Measurements from ENCODE around the gene PMEPA1.

The PMEPA1 gene

GRCh38 chr20:57709823-57710799 lies at the start of gene PMEPA1:
TSS of gene PMEPA1 (minus strand) at chr20:57710015. CDS start at chr20:57709582, 433 bp downstream.
- peaks cover 11 to 24% of the 10 kb centered on the region in 2 donors for H3K4me1 ChIP-seq (ENCODE audit: control insufficient read depth in 2 of 2, insufficient read depth in 2 of 2, low read length in 2 of 2)
- H3K36me3 ChIP-seq (ENCODE audit: control insufficient read depth in 2 of 2, insufficient read depth in 2 of 2, low read length in 2 of 2), result no peaks in the 10 kb centered on the region
- H3K9ac ChIP-seq (ENCODE audit: low read depth in 1 of 2, low read length in 2 of 2), result peak within 1 kb of the TSS; percentile 90 to 94
- no peaks in the 10 kb centered on the region for H3K27me3 ChIP-seq (ENCODE audit: control insufficient read depth in 2 of 2, insufficient read depth in 2 of 2, low read length in 2 of 2)
- H3K9me3 ChIP-seq (ENCODE audit: control insufficient read depth in 2 of 2, low read length in 2 of 2), result no peaks in the 10 kb centered on the region
- peak within 1 kb of the TSS; percentile 84 to 89 for H3K27ac ChIP-seq (ENCODE audit: low read depth in 2 of 2, low read length in 2 of 2)
- peak within 1 kb of the TSS; percentile 76 to 89 for H3K4me3 ChIP-seq (ENCODE audit: low read length in 2 of 2)

GRCh38 chr20:57757767-57758166 lies 48.0 kb upstream of the PMEPA1 start:
- H3K9ac ChIP-seq (ENCODE audit: low read depth in 1 of 2, low read length in 2 of 2), result no peak overlapping the region
- H3K4me1 ChIP-seq (ENCODE audit: control insufficient read depth in 2 of 2, insufficient read depth in 2 of 2, low read length in 2 of 2), result no peaks in the 10 kb centered on the region
- H3K27ac ChIP-seq (ENCODE audit: low read depth in 2 of 2, low read length in 2 of 2), result no peak overlapping the region
- no peaks in the 10 kb centered on the region for H3K27me3 ChIP-seq (ENCODE audit: control insufficient read depth in 2 of 2, insufficient read depth in 2 of 2, low read length in 2 of 2)
- no peaks in the 10 kb centered on the region for H3K9me3 ChIP-seq (ENCODE audit: control insufficient read depth in 2 of 2, low read length in 2 of 2)
- no peak overlapping the region for H3K4me3 ChIP-seq (ENCODE audit: low read length in 2 of 2)
- no peaks in the 10 kb centered on the region for H3K36me3 ChIP-seq (ENCODE audit: control insufficient read depth in 2 of 2, insufficient read depth in 2 of 2, low read length in 2 of 2)

- Histone ChIP-seq H3K36me3 (ENCODE audit: control insufficient read depth in 2 of 2, insufficient read depth in 2 of 2, low read length in 2 of 2) (no peaks in the 10 kb centered on the region), H3K4me1 (ENCODE audit: control insufficient read depth in 2 of 2, insufficient read depth in 2 of 2, low read length in 2 of 2) (no peaks in the 10 kb centered on the region), H3K27ac (ENCODE audit: low read depth in 2 of 2, low read length in 2 of 2) (no peak overlapping the region), H3K27me3 (ENCODE audit: control insufficient read depth in 2 of 2, insufficient read depth in 2 of 2, low read length in 2 of 2) (no peaks in the 10 kb centered on the region), H3K9me3 (ENCODE audit: control insufficient read depth in 2 of 2, low read length in 2 of 2) (no peaks in the 10 kb centered on the region), H3K9ac (ENCODE audit: low read depth in 1 of 2, low read length in 2 of 2) (no peak overlapping the region), H3K4me3 (ENCODE audit: low read length in 2 of 2) (no peak overlapping the region)
Observed at GRCh38 chr20:57756921-57757320, 47.1 kb upstream of the PMEPA1 start.

GRCh38 chr20:57756213-57756612 lies 46.4 kb upstream of the PMEPA1 start:
- H3K9me3 ChIP-seq (ENCODE audit: control insufficient read depth in 2 of 2, low read length in 2 of 2), result no peaks in the 10 kb centered on the region
- H3K36me3 ChIP-seq (ENCODE audit: control insufficient read depth in 2 of 2, insufficient read depth in 2 of 2, low read length in 2 of 2), result no peaks in the 10 kb centered on the region
- no peak overlapping the region for H3K4me3 ChIP-seq (ENCODE audit: low read length in 2 of 2)
- no peaks in the 10 kb centered on the region for H3K4me1 ChIP-seq (ENCODE audit: control insufficient read depth in 2 of 2, insufficient read depth in 2 of 2, low read length in 2 of 2)
- peaks cover 0 to 5% of the 10 kb centered on the region in 2 donors for H3K27me3 ChIP-seq (ENCODE audit: control insufficient read depth in 2 of 2, insufficient read depth in 2 of 2, low read length in 2 of 2)
- H3K27ac ChIP-seq (ENCODE audit: low read depth in 2 of 2, low read length in 2 of 2), result no peak overlapping the region
- H3K9ac ChIP-seq (ENCODE audit: low read depth in 1 of 2, low read length in 2 of 2), result no peak overlapping the region

GRCh38 chr20:57755609-57756008 lies 45.8 kb upstream of the PMEPA1 start:
- Histone ChIP-seq H3K4me3 (ENCODE audit: low read length in 2 of 2) (no peak overlapping the region), H3K27me3 (ENCODE audit: control insufficient read depth in 2 of 2, insufficient read depth in 2 of 2, low read length in 2 of 2) (peaks cover 0 to 5% of the 10 kb centered on the region in 2 donors), H3K4me1 (ENCODE audit: control insufficient read depth in 2 of 2, insufficient read depth in 2 of 2, low read length in 2 of 2) (no peaks in the 10 kb centered on the region), H3K36me3 (ENCODE audit: control insufficient read depth in 2 of 2, insufficient read depth in 2 of 2, low read length in 2 of 2) (no peaks in the 10 kb centered on the region), H3K9ac (ENCODE audit: low read depth in 1 of 2, low read length in 2 of 2) (no peak overlapping the region), H3K9me3 (ENCODE audit: control insufficient read depth in 2 of 2, low read length in 2 of 2) (no peaks in the 10 kb centered on the region), H3K27ac (ENCODE audit: low read depth in 2 of 2, low read length in 2 of 2) (no peak overlapping the region)

- Histone ChIP-seq H3K9ac (ENCODE audit: low read depth in 1 of 2, low read length in 2 of 2) (no peak overlapping the region), H3K27ac (ENCODE audit: low read depth in 2 of 2, low read length in 2 of 2) (no peak overlapping the region), H3K9me3 (ENCODE audit: control insufficient read depth in 2 of 2, low read length in 2 of 2) (no peaks in the 10 kb centered on the region), H3K4me3 (ENCODE audit: low read length in 2 of 2) (no peak overlapping the region), H3K27me3 (ENCODE audit: control insufficient read depth in 2 of 2, insufficient read depth in 2 of 2, low read length in 2 of 2) (peaks cover 4 to 9% of the 10 kb centered on the region in 2 donors), H3K36me3 (ENCODE audit: control insufficient read depth in 2 of 2, insufficient read depth in 2 of 2, low read length in 2 of 2) (no peaks in the 10 kb centered on the region), H3K4me1 (ENCODE audit: control insufficient read depth in 2 of 2, insufficient read depth in 2 of 2, low read length in 2 of 2) (peaks cover 0 to 2% of the 10 kb centered on the region in 2 donors)
Observed at GRCh38 chr20:57754190-57754589, 44.4 kb upstream of the PMEPA1 start.

- H3K4me1 ChIP-seq (ENCODE audit: control insufficient read depth in 2 of 2, insufficient read depth in 2 of 2, low read length in 2 of 2), result peaks cover 6 to 9% of the 10 kb centered on the region in 2 donors
- H3K27ac ChIP-seq (ENCODE audit: low read depth in 2 of 2, low read length in 2 of 2), result no peak overlapping the region
- H3K9ac ChIP-seq (ENCODE audit: low read depth in 1 of 2, low read length in 2 of 2), result no peak overlapping the region
- no peak overlapping the region for H3K4me3 ChIP-seq (ENCODE audit: low read length in 2 of 2)
- no peaks in the 10 kb centered on the region for H3K36me3 ChIP-seq (ENCODE audit: control insufficient read depth in 2 of 2, insufficient read depth in 2 of 2, low read length in 2 of 2)
- H3K9me3 ChIP-seq (ENCODE audit: control insufficient read depth in 2 of 2, low read length in 2 of 2), result no peaks in the 10 kb centered on the region
- peaks cover 4 to 9% of the 10 kb centered on the region in 2 donors for H3K27me3 ChIP-seq (ENCODE audit: control insufficient read depth in 2 of 2, insufficient read depth in 2 of 2, low read length in 2 of 2)
Observed at GRCh38 chr20:57753332-57754164, 43.7 kb upstream of the PMEPA1 start.

GRCh38 chr20:57751411-57751810 lies 41.6 kb upstream of the PMEPA1 start:
- H3K27me3 ChIP-seq (ENCODE audit: control insufficient read depth in 2 of 2, insufficient read depth in 2 of 2, low read length in 2 of 2), result peaks cover 4 to 9% of the 10 kb centered on the region in 2 donors
- H3K27ac ChIP-seq (ENCODE audit: low read depth in 2 of 2, low read length in 2 of 2), result no peak overlapping the region
- no peak overlapping the region for H3K9ac ChIP-seq (ENCODE audit: low read depth in 1 of 2, low read length in 2 of 2)
- no peak overlapping the region for H3K4me3 ChIP-seq (ENCODE audit: low read length in 2 of 2)
- H3K9me3 ChIP-seq (ENCODE audit: control insufficient read depth in 2 of 2, low read length in 2 of 2), result no peaks in the 10 kb centered on the region
- no peaks in the 10 kb centered on the region for H3K36me3 ChIP-seq (ENCODE audit: control insufficient read depth in 2 of 2, insufficient read depth in 2 of 2, low read length in 2 of 2)
- H3K4me1 ChIP-seq (ENCODE audit: control insufficient read depth in 2 of 2, insufficient read depth in 2 of 2, low read length in 2 of 2), result peaks cover 12 to 16% of the 10 kb centered on the region in 2 donors

GRCh38 chr20:57749869-57750268 lies 40.1 kb upstream of the PMEPA1 start:
- no peak overlapping the region for H3K27ac ChIP-seq (ENCODE audit: low read depth in 2 of 2, low read length in 2 of 2)
- H3K9me3 ChIP-seq (ENCODE audit: control insufficient read depth in 2 of 2, low read length in 2 of 2), result no peaks in the 10 kb centered on the region
- H3K9ac ChIP-seq (ENCODE audit: low read depth in 1 of 2, low read length in 2 of 2), result no peak overlapping the region
- no peak overlapping the region for H3K4me3 ChIP-seq (ENCODE audit: low read length in 2 of 2)
- no peaks in the 10 kb centered on the region for H3K36me3 ChIP-seq (ENCODE audit: control insufficient read depth in 2 of 2, insufficient read depth in 2 of 2, low read length in 2 of 2)
- H3K4me1 ChIP-seq (ENCODE audit: control insufficient read depth in 2 of 2, insufficient read depth in 2 of 2, low read length in 2 of 2), result peaks cover 12 to 16% of the 10 kb centered on the region in 2 donors
- peaks cover 4 to 9% of the 10 kb centered on the region in 2 donors for H3K27me3 ChIP-seq (ENCODE audit: control insufficient read depth in 2 of 2, insufficient read depth in 2 of 2, low read length in 2 of 2)

All from mucosa of rectum (tissue), 2 donors.